CD14-positive monocyte (primary cell): ENCODE data around the gene DALRD3. TPM values are rescaled to one million over a fixed set of nuclear protein-coding genes. Genes with fewer than 3 reads are reported as not detected.
A peak's percentile ranks its signal among the peaks of the same experiment; 100 is the strongest.

Experiments
- DNase-seq, 3 donors: peaks; one replicate each; pipeline ENCODE4 v3.0.0-alpha.2; 2011 to 2022
- H2AFZ ChIP-seq: 2 replicates; pipeline ENCODE4 v1.6.0; 2012; ENCODE audit warnings: mild to moderate bottlenecking, low read depth, low read length, inconsistent platforms; ENCODE audit not compliant: insufficient read depth, poor library complexity, severe bottlenecking
- H3K27ac ChIP-seq, 2 donors: 1 replicate in 1 of 2; 2 replicates in 1 of 2; pipeline ENCODE4 v1.5.1; 2012 to 2013; ENCODE audit warnings: low read length in 2 of 2, control low read depth in 1 of 2, inconsistent platforms in 1 of 2, low read depth in 1 of 2, mild to moderate bottlenecking in 1 of 2
- H3K27me3 ChIP-seq, 2 donors: one replicate each; pipeline versions ENCODE4 v1.6.0 to v1.6.1; 2011 to 2013; ENCODE audit warnings: low read length in 2 of 2; ENCODE audit not compliant: control insufficient read depth in 2 of 2, insufficient read depth in 2 of 2
- H3K36me3 ChIP-seq, 2 donors: replicated peaks in 1 of 2; 1 replicate in 1 of 2; 2 replicates in 1 of 2; pipeline versions ENCODE4 v1.5.1 to v1.6.1; 2012 to 2013; ENCODE audit warnings: low read length in 2 of 2, control low read depth in 1 of 2, inconsistent platforms in 1 of 2, mild to moderate bottlenecking in 1 of 2; ENCODE audit not compliant: insufficient read depth in 2 of 2, control insufficient read depth in 1 of 2
- H3K4me1 ChIP-seq, 2 donors: 1 replicate in 1 of 2; 2 replicates in 1 of 2; pipeline versions ENCODE4 v1.5.1 to v1.6.1; 2012 to 2013; ENCODE audit warnings: low read length in 2 of 2, control low read depth in 1 of 2, inconsistent platforms in 1 of 2, mild to moderate bottlenecking in 1 of 2, moderate library complexity in 1 of 2; ENCODE audit not compliant: insufficient read depth in 2 of 2, control insufficient read depth in 1 of 2
- H3K4me2 ChIP-seq: replicated peaks from 2 replicates; pipeline ENCODE3; 2012; ENCODE audit warnings: low read length, moderate library complexity, mild to moderate bottlenecking; ENCODE audit not compliant: poor library complexity, severe bottlenecking; ENCODE audit errors: extremely low read depth
- H3K4me3 ChIP-seq, 3 experiments: fragments of 200-600 bp in 1 of 3; sonication (generic) in 1 of 3; replicated peaks in 1 of 3; 1 replicate in 2 of 3; 2 replicates in 1 of 3; pipeline ENCODE4 v1.5.1; 2011 to 2013; ENCODE audit warnings: low read length in 3 of 3, mild to moderate bottlenecking in 3 of 3, control low read depth in 2 of 3, low read depth in 2 of 3, inconsistent platforms in 1 of 3, moderate library complexity in 1 of 3
- H3K79me2 ChIP-seq: 2 replicates; pipeline ENCODE4 v1.6.0; 2012; ENCODE audit warnings: mild to moderate bottlenecking, control low read depth, inconsistent platforms, low read length, moderate library complexity; ENCODE audit not compliant: insufficient read depth
- H3K9ac ChIP-seq: 2 replicates; pipeline ENCODE4 v1.6.0; 2017; ENCODE audit warnings: low read length, mild to moderate bottlenecking; ENCODE audit not compliant: insufficient read depth, poor library complexity, severe bottlenecking
- H3K9me3 ChIP-seq, 2 donors: replicated peaks in 1 of 2; 1 replicate in 1 of 2; 2 replicates in 1 of 2; pipeline versions ENCODE4 v1.5.1 to v1.6.1; 2012 to 2013; ENCODE audit warnings: low read length in 2 of 2, control low read depth in 1 of 2; ENCODE audit not compliant: control insufficient read depth in 1 of 2, insufficient read depth in 1 of 2
- H4K20me1 ChIP-seq: 2 replicates; pipeline ENCODE4 v1.6.0; 2012; ENCODE audit warnings: mild to moderate bottlenecking, low read length, control low read depth, moderate library complexity; ENCODE audit not compliant: insufficient read depth
- H3K27ac Mint-ChIP-seq, 7 donors: one replicate each; pipeline ENCODE4 v1.8.0; 2020; ENCODE audit warnings: mild to moderate bottlenecking in 7 of 7, mixed read lengths in 7 of 7, moderate library complexity in 6 of 7, inconsistent platforms in 2 of 7
- H3K27me3 Mint-ChIP-seq, 3 donors: one replicate each; pipeline ENCODE4 v1.8.0; 2021 to 2022; ENCODE audit warnings: low read depth in 3 of 3, mild to moderate bottlenecking in 3 of 3, mixed read lengths in 3 of 3, moderate library complexity in 3 of 3, inconsistent platforms in 1 of 3
- H3K36me3 Mint-ChIP-seq, 2 donors: one replicate each; pipeline ENCODE4 v1.8.0; 2020; ENCODE audit warnings: mixed read lengths in 2 of 2, inconsistent platforms in 1 of 2, mild to moderate bottlenecking in 1 of 2
- H3K4me1 Mint-ChIP-seq: one replicate; pipeline ENCODE4 v1.8.0; 2020; ENCODE audit warnings: mild to moderate bottlenecking, mixed read lengths
- H3K4me3 Mint-ChIP-seq, 2 donors: one replicate each; pipeline ENCODE4 v1.8.0; 2020; ENCODE audit warnings: mild to moderate bottlenecking in 2 of 2, mixed read lengths in 2 of 2, moderate library complexity in 1 of 2
- H3K9me3 Mint-ChIP-seq, 7 donors: one replicate each; pipeline ENCODE4 v1.8.0; 2020 to 2022; ENCODE audit warnings: mixed read lengths in 7 of 7, mild to moderate bottlenecking in 6 of 7, moderate library complexity in 6 of 7, inconsistent platforms in 2 of 7
- WGBS: methylation state at CpG from one replicate; pipeline ENCODE4 v1.1.5; 2013; ENCODE audit warnings: missing lambda C conversion rate; ENCODE audit not compliant: insufficient coverage; 5-methylcytosine and 5-hydroxymethylcytosine counted together
- intact Hi-C, 2 donors: fragments of 100-400 bp; cut with micrococcal nuclease; formaldehyde crosslinking; loops; one replicate each; pipeline versions ENCODE4 v1.15.0 to v1.15.1; 2023
- polyA plus RNA-seq, 3 donors: library from polyadenylated mRNA; depleted of rRNA in 1 of 3; unstranded in 2 of 3; stranded (reverse) in 1 of 3; fragments of 300-500 nt in 2 of 3; fragments of >200 nt in 1 of 3; fragmentation: Illumina TruSeq in 2 of 3; gene quantifications; 1 replicate in 2 of 3; 2 replicates in 1 of 3; pipeline ENCODE4 v1.2.3, GENCODE V29; 2012 to 2021
- TF ChIP-seq, protein P1 (sequence below): fragments of 200-600 bp; IDR thresholded peaks from one replicate; pipeline ENCODE4 v1.8.0; 2022; ENCODE audit warnings: antibody characterized with exemption, mild to moderate bottlenecking

The DALRD3 gene
- polyA plus RNA-seq, 3 donors: 15.0 to 42.1 (median 20.0) TPM

DNA sequence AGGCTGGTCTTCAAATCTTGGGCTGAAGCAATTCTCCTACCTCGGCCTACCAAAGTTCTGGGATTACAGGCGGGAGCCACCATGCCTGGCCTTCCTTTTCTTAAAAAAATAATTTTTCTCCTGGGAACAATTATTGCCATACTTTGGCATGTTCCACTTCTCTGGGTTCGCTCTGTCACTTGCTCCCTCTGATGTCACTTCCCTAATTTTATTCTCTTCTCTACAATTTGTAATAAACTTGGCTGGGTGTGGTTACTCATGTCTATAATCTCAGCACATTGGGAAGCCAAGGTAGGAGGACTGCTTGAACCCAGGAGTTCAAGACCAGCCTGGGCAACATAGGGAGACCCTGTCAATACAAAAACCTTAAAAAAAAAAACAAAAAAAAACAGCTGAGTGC, 16.9 kb upstream of the DALRD3 start:
- H3K4me1 Mint-ChIP-seq: peaks cover 15% of the 10 kb centered on the region
- DNase-seq: peak; percentile 34 to 57 (median 43)
- no peaks in the 10 kb centered on the region for H3K9me3 ChIP-seq
- H3K36me3 ChIP-seq: peaks cover 57 to 79% of the 10 kb centered on the region in 2 donors
- TF ChIP-seq, protein P1, sequence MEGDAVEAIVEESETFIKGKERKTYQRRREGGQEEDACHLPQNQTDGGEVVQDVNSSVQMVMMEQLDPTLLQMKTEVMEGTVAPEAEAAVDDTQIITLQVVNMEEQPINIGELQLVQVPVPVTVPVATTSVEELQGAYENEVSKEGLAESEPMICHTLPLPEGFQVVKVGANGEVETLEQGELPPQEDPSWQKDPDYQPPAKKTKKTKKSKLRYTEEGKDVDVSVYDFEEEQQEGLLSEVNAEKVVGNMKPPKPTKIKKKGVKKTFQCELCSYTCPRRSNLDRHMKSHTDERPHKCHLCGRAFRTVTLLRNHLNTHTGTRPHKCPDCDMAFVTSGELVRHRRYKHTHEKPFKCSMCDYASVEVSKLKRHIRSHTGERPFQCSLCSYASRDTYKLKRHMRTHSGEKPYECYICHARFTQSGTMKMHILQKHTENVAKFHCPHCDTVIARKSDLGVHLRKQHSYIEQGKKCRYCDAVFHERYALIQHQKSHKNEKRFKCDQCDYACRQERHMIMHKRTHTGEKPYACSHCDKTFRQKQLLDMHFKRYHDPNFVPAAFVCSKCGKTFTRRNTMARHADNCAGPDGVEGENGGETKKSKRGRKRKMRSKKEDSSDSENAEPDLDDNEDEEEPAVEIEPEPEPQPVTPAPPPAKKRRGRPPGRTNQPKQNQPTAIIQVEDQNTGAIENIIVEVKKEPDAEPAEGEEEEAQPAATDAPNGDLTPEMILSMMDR: no peak
- H3K36me3 Mint-ChIP-seq: peaks cover 60 to 98% of the 10 kb centered on the region in 2 donors
- H3K27me3 Mint-ChIP-seq: no peaks in the 10 kb centered on the region
- no peak overlapping the region for H3K4me2 ChIP-seq
- peak overlapping the region; percentile 80 to 92 (median 82) for H3K27ac Mint-ChIP-seq
- no peak overlapping the region for H2AFZ ChIP-seq
- H4K20me1 ChIP-seq: no peaks in the 10 kb centered on the region
- H3K27ac ChIP-seq: peak overlapping the region; percentile 27 to 68
- intact Hi-C loops: no loop called here
- 100% methylated on average over 2 of the region's 3 CpGs for WGBS
- no peak overlapping the region for H3K4me3 ChIP-seq
- H3K4me1 ChIP-seq: peaks cover 11 to 12% of the 10 kb centered on the region in 2 donors
- H3K9me3 Mint-ChIP-seq: no peaks in the 10 kb centered on the region
- no peak overlapping the region for H3K9ac ChIP-seq
- no peaks in the 10 kb centered on the region for H3K79me2 ChIP-seq
- H3K27me3 ChIP-seq: no peaks in the 10 kb centered on the region
- no peak overlapping the region for H3K4me3 Mint-ChIP-seq

DNA sequence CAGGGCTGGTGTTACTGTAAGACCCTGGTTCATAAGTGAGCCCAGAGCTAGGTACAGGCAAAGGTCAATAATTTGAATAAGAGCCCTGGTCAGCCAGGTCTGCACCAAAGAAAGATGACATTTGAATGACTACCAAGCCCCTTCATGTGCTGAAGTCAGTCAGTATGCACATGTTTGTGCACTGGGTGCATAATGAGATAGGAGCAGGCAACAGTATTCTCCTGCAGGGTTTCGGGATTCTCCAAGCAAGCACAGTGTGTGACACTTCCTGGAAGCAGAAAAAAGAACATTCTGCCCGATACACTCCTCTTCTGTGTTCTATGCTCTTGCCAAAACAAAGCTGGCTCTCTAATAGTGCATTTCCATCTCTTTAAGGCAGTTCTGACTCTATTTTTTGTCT, 16.3 kb upstream of the DALRD3 start:
- Mint-ChIP-seq H3K9me3 (no peaks in the 10 kb centered on the region), H3K4me3 (no peak overlapping the region), H3K36me3 (peaks cover 60 to 95% of the 10 kb centered on the region in 2 donors), H3K4me1 (peaks cover 16% of the 10 kb centered on the region), H3K27ac (peak overlapping the region in 6 of 7 donors; percentile 72 to 92 (median 82)), H3K27me3 (no peaks in the 10 kb centered on the region)
- no peaks in the 10 kb centered on the region for H3K9me3 ChIP-seq
- no peaks in the 10 kb centered on the region for H3K27me3 ChIP-seq
- H3K4me3 ChIP-seq: no peak overlapping the region
- H3K9ac ChIP-seq: no peak overlapping the region
- H3K4me1 ChIP-seq: peaks cover 12 to 14% of the 10 kb centered on the region in 2 donors
- no peak overlapping the region for H2AFZ ChIP-seq
- no peak overlapping the region for H3K4me2 ChIP-seq
- peak overlapping the region in 1 of 2 donors; percentile 68 for H3K27ac ChIP-seq
- TF ChIP-seq, protein P1: no peak
- 100% methylated on average over 1 of the region's 2 CpGs for WGBS
- intact Hi-C loops: loop anchor here in 1 of 2 donors (5.0 kb wide), 1 partner anchor 63 kb away; no protein-coding TSS in a partner anchor
- DNase-seq: no peak
- peaks cover 56 to 77% of the 10 kb centered on the region in 2 donors for H3K36me3 ChIP-seq
- no peaks in the 10 kb centered on the region for H4K20me1 ChIP-seq
- H3K79me2 ChIP-seq: no peaks in the 10 kb centered on the region
